Measurements from ENCODE around the gene RELL2. TPM values are rescaled to one million over a fixed set of nuclear protein-coding genes. Genes with fewer than 3 reads are reported as not detected.

The RELL2 gene
- total RNA-seq, 1 experiment from 2014 or later, result 8.7 TPM

GRCh38 chr5:141630570-141631140, 6.1 kb upstream of the RELL2 start:
- Histone ChIP-seq H3K4me3 (replicated peaks in 1 of 2; ENCODE audit: low read depth in 1 of 2, low read length in 2 of 2) (no peak overlapping the region), H3K9me3 (ENCODE audit: control insufficient read depth in 1 of 2, insufficient read depth in 1 of 2, low read depth in 1 of 2, low read length in 2 of 2) (no peaks in the 10 kb centered on the region), H3K9ac (ENCODE audit: low read length) (no peak overlapping the region), H3K27ac (ENCODE audit: low read depth, low read length) (no peak overlapping the region; the same call in 1 of the 2 replicates), H3K27me3 (ENCODE audit: insufficient read depth, low read length) (no peaks in the 10 kb centered on the region), H3K79me2 (ENCODE audit: insufficient read depth, low read length) (peaks cover 58% of the 10 kb centered on the region), H3K4me1 (ENCODE audit: control insufficient read depth in 1 of 2, insufficient read depth in 2 of 2, low read length in 2 of 2) (peaks cover 4 to 6% of the 10 kb centered on the region in 2 experiments; a peak in 3 of 4 replicates), H4K20me1 (ENCODE audit: insufficient read depth) (no peaks in the 10 kb centered on the region), H3K36me3 (ENCODE audit: control insufficient read depth in 1 of 2, insufficient read depth in 2 of 2, low read length in 2 of 2) (peaks cover 33 to 42% of the 10 kb centered on the region in 2 experiments), H2AFZ (ENCODE audit: low read depth, low read length, poor library complexity, severe bottlenecking) (no peak overlapping the region), H3K9me2 (ENCODE audit: insufficient read depth) (no peaks in the 10 kb centered on the region), H3K4me2 (ENCODE audit: low read length) (no peak overlapping the region)
- TF ChIP-seq CTCF (IDR thresholded peaks at IDR 0.05 in 2 of 3, conservative IDR thresholded peaks at IDR 0.05 in 1 of 3; ENCODE audit: borderline replicate concordance in 1 of 3, insufficient read depth in 1 of 3, low read depth in 2 of 3, low read length in 2 of 3) (no peak), MAX (IDR thresholded peaks at IDR 0.05) (no peak), FOSL1 (IDR thresholded peaks at IDR 0.05; ENCODE audit: low read depth) (no peak), EGR1 (IDR thresholded peaks at IDR 0.05; ENCODE audit: low read depth) (no peak), ZNF274 (IDR thresholded peaks at IDR 0.05; ENCODE audit: low read depth, low read length) (no peak), POLR2A (IDR thresholded peaks at IDR 0.05; ENCODE audit: borderline replicate concordance, extremely low read depth, insufficient read depth, insufficient read length) (no peak), SIN3A (IDR thresholded peaks at IDR 0.05; ENCODE audit: low read depth) (no peak), SRF (IDR thresholded peaks at IDR 0.05; ENCODE audit: low read depth) (no peak), ZFX (IDR thresholded peaks at IDR 0.05) (no peak), SP1 (IDR thresholded peaks at IDR 0.05; ENCODE audit: low read depth) (no peak), POLR2AphosphoS5 (IDR thresholded peaks at IDR 0.05; ENCODE audit: low read depth, low read length) (no peak), ATF3 (IDR thresholded peaks at IDR 0.05) (no peak), ZBTB33 (IDR thresholded peaks at IDR 0.05; ENCODE audit: extremely low read depth, insufficient replicate concordance, low read length) (no peak)
- BruUV-seq (replicated peaks), result no TSS peak
- ATAC-seq (no peak), DNase-seq (ENCODE audit: low read depth, low spot score) (no peak)
- intact Hi-C loops (cut with micrococcal nuclease), result no loop called here
- ChIA-PET RAD21 (ENCODE audit: low non-redundant PET in 1 of 2, low total read pairs in 2 of 2, uncharacterized antibody in 2 of 2, unreplicated experiment in 2 of 2) (no interaction called here), POLR2A (no interaction called here), CTCF (interaction anchor here (1.3 to 4.2 kb wide), 2 partner anchors 11 to 39 kb away, joined by 5 to 22 read pairs; partner anchors contain the start of gene DIAPH1)

Data from HCT116 (cell line).